NCI-H510A treated with DMSO at 0.1 percent for 48 hours (cell line): ENCODE data around the gene IGFBPL1.
"Not testable (repeated sequence)": the region's sequence is repeated elsewhere in the genome, so short reads cannot be mapped to it uniquely, and the experiment has no call there.

Source experiments
- DNase-seq: peaks from one replicate; lab custom pipeline; 2025; lab: John Stamatoyannopoulos, UW

Gene IGFBPL1

DNA sequence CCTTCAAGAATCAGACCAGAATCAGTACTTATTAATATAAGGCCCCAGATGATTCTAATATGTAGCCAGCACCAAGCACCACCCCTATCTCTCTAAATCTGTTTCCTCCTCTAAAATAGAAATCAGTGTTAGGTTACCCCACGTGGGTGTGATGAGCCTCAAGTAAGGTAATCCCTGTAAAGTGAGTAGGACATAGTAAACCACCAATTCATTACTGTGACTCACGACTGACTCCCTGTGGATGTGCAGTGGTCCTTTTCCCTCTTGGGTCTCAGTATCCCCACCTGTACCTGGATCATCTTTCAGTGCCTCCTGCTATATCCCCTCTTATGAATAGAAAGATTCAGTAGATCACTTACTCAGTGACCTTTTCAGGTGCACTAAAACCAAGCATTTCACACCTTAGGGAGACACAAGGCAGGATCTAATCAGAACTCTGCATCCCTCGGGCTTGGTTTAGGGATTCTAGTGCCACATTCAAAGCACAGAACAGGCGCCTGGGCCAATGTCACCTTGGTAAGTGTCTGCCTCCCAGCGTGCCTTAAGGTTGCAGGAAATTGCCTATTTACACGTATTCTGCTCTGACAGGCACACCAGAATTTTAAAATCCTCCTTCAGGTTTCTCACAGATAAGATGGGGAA, 43.9 kb downstream of the IGFBPL1 start:
- peak; percentile 13 for DNase-seq

DNA sequence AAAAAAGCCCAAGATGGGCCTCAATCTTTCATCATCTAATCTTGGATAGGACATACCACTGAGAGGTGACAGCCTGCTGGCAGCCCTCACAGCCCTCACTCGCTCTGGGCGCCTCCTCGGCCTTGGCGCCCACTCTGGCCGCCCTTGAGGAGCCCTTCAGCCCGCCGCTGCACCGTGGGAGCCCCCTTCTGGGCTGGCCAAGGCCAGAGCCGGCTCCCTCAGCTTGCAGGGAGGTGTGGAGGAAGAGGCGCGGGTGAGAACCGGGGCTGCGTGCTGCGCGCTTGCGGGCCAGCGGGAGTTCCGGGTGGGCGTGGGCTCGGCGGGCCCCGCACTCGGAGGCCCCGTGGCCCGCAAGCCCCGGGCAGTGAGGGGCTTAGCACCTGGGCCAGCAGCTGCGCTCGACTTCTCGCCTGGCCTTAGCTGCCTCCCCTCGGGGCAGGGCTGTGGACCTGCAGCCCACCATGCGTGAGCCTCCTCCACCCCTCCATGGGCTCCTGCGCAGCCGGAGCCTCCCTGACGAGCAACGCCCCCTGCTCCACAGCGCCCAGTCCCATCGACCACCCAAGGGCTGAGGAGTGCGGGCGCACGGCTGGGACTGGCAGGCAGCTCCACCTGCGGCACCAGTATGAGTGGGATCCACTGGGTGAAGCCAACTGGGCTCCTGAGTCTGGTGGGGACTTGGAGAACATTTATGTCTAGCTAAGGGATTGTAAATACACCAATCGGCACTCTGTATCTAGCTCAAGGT, 46.7 kb downstream of the IGFBPL1 start:
- not testable (repeated sequence) for DNase-seq

DNA sequence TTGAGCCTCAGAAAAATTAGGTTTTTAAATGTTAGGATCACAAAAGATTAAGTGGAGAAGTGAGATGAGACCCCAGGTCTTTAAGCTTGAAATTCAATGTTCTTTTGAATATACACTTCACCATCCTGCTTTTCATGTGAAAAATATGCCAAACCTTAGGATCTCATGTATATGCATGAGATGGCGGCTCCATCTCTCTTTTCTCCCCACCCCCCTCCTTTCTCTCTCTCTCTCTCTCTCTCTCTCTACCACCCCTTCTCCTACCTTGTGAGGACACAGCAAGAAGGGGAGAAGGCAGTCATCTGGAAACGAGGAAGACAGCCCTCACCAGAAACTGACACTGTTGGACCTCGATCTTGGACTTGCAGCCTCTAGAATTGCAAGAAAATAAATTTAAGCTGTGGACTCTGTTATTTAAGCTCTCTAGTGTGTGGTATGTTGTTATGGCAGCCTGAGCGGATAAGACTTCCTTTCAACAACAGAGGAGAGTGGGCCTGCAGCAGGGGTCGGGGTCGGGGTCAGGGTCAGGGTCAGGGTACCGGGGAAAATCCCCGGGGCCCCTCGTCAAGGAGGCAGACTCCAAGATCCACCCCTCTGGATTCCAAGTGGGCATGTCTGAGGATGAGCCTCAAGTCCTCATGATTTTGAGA, 48.1 kb downstream of the IGFBPL1 start:
- DNase-seq: no peak

- no peak for DNase-seq
Measured at GRCh38 chr9:38375572-38375963, 48.7 kb downstream of the IGFBPL1 start.

GRCh38 chr9:38374847-38375571, 49.2 kb downstream of the IGFBPL1 start:
- no peak for DNase-seq

DNA sequence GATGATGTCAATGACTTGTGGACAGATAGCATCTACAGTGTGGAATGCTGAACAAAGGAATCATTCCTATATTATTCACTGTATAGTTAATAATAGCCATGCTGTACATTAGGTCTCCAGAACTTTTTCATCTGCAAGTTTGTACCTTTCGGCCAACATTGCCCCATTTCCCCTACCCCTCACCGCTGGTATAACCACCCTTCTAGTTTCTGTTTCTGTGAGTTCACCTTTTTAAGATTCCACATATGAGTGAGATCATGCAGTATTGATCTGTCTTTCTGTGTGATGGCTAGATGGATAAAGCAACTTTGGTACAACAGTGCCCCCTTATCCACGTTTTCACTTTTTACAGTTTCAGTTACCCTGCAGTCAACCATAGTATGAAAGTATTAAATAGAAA, 50.6 kb downstream of the IGFBPL1 start:
- no peak for DNase-seq

GRCh38 chr9:38372762-38373619, 51.3 kb downstream of the IGFBPL1 start:
- DNase-seq: no peak

DNA sequence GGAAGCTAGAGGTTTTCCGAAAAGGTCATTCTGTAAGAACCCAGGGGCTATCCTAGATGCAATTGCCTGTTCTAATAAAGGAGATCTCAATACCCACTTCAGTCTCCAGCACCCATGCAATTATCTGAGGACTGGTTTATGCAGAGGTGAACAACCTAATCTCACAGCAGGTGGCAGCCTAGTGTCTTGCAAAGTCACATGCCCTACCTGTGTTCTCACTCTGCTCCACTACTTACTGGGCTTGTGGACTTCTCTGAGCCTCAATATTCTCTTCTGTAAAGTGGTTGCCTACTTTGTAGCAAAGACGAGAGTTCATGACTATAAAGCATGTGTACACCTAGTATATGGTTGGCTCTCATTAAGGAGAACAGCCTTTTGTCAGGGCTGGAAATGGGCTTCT, 52.8 kb downstream of the IGFBPL1 start:
- DNase-seq: peak; percentile 61

DNA sequence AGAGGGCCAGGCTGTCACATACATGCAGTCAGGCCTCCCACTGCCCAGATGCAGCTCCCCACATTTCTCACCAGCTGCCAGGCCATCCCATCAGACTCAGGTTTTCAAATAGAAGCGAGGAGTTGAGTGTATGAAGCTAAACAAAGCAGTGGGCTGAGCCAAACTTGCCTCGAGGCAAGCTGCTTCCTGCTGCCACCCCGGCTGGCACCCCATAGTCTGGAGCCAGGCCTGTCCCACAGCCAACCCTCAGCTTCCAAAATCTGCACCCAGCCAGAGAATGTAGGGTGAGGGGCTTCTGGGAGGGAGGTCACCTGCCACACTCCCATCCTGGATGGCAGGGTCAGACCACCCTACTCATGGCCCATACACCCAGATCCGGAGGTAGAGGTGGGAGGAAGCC, 54.1 kb downstream of the IGFBPL1 start:
- no peak for DNase-seq

DNA sequence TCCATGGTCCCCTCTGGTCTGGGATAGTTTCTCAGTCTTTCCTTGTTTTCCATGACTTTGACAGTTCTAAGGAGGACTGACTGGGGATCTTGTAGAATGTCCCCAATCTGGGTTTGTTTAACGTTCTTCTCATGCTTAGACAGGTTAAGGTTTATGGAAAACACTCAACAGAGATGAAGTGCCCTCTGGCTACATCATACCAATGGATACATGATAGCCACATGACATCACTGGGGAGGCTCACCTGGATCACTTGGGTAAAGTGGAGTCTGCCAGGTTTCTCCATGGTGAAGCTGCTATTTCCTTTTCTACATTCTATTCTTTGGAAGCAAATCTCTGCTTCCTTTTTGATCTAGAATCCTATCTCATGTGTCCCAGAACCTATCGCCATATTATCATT, 55.5 kb downstream of the IGFBPL1 start:
- DNase-seq: peak; percentile 27

GRCh38 chr9:38367898-38368297, 56.4 kb downstream of the IGFBPL1 start:
- no peak for DNase-seq

DNA sequence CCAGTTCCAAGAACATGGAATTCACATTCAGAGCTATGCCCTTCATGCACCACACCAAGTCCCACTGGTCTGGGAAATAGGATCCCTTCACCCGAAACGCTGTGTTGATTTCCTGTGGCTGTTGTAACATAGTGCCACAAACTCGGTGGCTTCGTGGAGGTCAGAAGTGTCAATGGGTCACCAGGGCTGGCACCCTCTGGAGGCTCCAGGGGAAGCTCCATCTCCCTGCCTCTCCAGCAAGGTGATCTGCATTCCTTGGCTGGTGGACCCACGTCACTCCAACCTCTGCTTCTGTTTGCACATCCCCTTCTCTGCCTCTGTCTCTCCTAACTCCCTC, 60.7 kb downstream of the IGFBPL1 start:
- DNase-seq: no peak

- peak; percentile 14 for DNase-seq
Measured at GRCh38 chr9:38362852-38363588, 61.2 kb downstream of the IGFBPL1 start.

DNA sequence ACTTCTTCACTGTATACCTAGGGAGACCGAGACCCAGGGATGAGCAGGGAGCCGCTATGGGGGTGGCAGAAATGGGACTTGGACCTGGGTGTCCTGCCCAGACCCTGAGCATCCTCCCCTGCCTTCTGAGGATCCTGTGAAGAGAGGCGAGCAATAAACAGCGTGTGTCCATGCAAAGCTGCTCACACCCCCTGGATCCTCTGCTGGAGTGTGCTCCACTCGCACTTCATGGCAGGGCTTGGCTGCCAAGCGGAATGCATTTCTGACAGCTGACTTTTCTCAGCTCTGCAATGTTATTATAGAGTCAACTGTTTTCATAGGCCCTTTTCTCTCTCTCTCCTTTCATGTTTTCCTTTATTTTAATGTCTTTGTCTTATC, 62.8 kb downstream of the IGFBPL1 start:
- no peak for DNase-seq

- DNase-seq: no peak
Measured at GRCh38 chr9:38360839-38361472, 63.3 kb downstream of the IGFBPL1 start.

DNA sequence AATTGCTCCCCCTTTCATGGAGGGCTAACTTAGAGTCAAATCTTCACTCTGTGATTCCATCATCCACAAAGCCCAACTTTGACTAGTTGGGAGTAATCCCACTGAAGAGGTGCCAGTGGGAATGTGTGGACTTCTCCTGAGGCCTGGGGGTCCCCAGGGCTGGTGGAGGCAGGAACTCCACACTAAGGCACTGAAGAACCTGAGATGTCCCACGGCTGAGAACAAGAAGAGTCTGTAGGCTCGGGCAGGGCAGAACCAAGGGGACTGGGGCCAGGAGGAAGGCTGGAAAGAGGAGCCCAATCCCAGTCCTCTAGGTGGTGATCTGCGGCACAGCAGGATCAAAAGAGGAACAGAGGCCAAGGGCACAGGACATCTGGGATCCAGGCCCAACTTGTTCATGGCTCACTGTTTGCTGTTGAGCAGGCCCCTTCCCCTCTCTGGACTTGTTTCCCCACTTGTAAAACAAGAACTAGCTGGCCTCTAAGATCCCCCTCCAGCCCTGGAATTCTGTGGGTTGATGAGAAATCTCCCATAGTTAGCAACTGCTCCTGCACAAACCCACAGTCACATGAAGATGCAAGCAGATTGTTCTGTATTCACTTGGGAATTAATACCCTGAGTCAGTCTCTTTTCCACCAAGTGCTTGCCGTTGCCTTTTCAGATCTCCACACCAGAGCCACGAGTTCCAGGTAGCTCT, 64.4 kb downstream of the IGFBPL1 start:
- no peak for DNase-seq

GRCh38 chr9:38359297-38359653, 65.0 kb downstream of the IGFBPL1 start:
- DNase-seq: no peak

DNA sequence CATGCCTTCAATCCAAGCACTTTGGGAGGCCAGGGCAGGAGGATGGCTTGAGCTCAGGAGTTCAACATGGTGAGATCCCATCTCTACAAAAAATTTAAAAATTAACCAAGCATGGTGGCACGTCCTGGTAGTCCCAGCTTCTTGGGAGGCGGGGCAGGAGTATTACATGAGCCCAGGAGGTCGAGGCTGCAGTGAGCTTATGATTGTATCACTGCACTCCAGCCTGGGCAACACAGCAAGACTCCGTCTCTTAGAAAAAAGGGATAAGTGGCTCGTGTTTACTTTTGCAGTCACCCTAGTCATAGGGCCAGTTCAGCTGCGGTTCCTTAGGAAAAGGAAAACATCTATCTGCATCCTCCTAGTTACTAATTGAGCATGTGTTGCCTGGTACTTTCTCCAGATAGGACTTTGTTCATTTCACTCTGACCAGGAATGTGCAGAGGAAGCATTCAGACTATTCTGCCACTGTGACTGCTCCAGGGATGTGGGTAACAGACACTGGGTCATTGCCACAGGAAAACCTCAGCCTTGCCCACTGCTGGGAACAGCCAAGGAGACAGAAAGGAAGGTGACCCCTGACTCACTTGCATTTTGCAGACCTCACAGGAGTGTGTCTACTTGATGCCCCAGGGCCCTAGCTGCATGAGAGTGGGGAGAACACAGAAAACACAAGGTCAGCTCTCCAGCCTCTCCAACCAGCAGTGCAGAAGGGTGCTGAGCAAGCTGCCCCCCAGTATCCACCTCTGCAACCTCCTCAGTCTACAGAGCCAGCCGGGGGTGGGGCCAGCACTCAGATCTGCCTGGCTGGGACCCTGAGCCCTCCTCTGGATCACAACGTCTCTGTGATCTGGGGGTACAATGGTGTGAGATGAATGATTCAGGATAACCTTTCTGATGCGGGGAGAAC, 65.6 kb downstream of the IGFBPL1 start:
- no peak for DNase-seq
